Mucosa of rectum (tissue), 2 donors: ENCODE results near the gene OR5H1.

Source experiments
- H3K27ac ChIP-seq, 2 donors: one replicate each; pipeline ENCODE4 v1.7.0; 2013; ENCODE audit warnings: inconsistent platforms in 2 of 2, low read depth in 2 of 2, low read length in 2 of 2
- H3K27me3 ChIP-seq, 2 donors: one replicate each; pipeline ENCODE4 v1.7.0; 2013; ENCODE audit warnings: low read length in 2 of 2; ENCODE audit not compliant: control insufficient read depth in 2 of 2, insufficient read depth in 2 of 2
- H3K36me3 ChIP-seq, 2 donors: one replicate each; pipeline ENCODE4 v1.7.0; 2013; ENCODE audit warnings: low read length in 2 of 2; ENCODE audit not compliant: control insufficient read depth in 2 of 2, insufficient read depth in 2 of 2
- H3K4me1 ChIP-seq, 2 donors: one replicate each; pipeline ENCODE4 v1.7.0; 2013; ENCODE audit warnings: low read length in 2 of 2, mild to moderate bottlenecking in 1 of 2; ENCODE audit not compliant: control insufficient read depth in 2 of 2, insufficient read depth in 2 of 2
- H3K4me3 ChIP-seq, 2 donors: one replicate each; pipeline ENCODE4 v1.7.0; 2013; ENCODE audit warnings: low read length in 2 of 2
- H3K9ac ChIP-seq, 2 donors: one replicate each; pipeline ENCODE4 v1.7.0; 2013; ENCODE audit warnings: low read length in 2 of 2, low read depth in 1 of 2, mild to moderate bottlenecking in 1 of 2
- H3K9me3 ChIP-seq, 2 donors: one replicate each; pipeline ENCODE4 v1.7.0; 2013; ENCODE audit warnings: low read length in 2 of 2; ENCODE audit not compliant: control insufficient read depth in 2 of 2
- donor health status: healthy.
- donor health status: Normal muscosa, but diverticular disease.

Gene OR5H1

DNA sequence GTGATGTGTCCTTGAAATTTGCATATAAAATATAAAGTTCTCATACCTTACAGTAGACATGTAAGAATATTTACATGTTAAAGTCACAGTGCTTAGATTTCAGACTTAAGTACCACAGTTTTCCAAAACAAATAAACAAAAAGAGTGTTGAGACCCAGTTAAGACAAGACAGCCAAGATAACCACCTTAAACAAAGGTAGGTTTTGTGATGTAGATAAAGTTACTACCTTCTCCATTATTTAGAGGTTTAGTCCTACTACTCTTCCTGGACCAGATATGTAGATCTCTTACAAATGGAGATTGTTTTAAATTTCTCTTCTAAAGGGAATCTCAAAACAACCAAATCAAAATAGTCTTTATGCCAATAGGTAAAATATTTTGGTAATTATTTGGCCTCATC, 51.7 kb downstream of the OR5H1 start:
- no peaks in the 10 kb centered on the region for H3K27me3 ChIP-seq
- no peaks in the 10 kb centered on the region for H3K4me1 ChIP-seq
- H3K27ac ChIP-seq, result no peak overlapping the region
- no peak overlapping the region for H3K4me3 ChIP-seq
- no peak overlapping the region for H3K9ac ChIP-seq
- H3K36me3 ChIP-seq, result no peaks in the 10 kb centered on the region
- no peaks in the 10 kb centered on the region for H3K9me3 ChIP-seq

DNA sequence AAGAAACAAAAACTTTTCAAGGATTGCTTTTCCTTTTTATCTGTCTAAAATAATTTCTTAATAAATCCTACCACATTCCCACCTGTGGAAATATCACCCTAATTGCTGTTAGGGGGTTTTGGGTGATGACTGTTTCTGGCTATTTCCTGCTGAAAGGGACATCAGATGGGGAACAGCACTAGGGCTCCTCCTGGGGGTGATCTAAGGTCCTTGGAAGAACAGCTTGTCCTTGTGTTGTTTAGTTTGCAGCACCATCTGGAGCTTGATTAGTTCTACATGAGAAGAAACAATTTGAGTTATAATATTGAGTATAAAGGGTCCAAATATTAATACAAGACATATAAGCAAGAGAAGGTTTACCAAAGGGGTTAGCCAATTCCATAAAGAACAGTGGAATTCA, 54.7 kb downstream of the OR5H1 start:
- H3K9ac ChIP-seq, result no peak overlapping the region
- no peaks in the 10 kb centered on the region for H3K27me3 ChIP-seq
- H3K27ac ChIP-seq, result no peak overlapping the region
- no peaks in the 10 kb centered on the region for H3K9me3 ChIP-seq
- H3K36me3 ChIP-seq, result no peaks in the 10 kb centered on the region
- H3K4me1 ChIP-seq, result no peaks in the 10 kb centered on the region
- H3K4me3 ChIP-seq, result no peak overlapping the region
